GM21786 (cell line): Measurements from ENCODE around the gene SPG21.
"Not testable (repeated sequence)": the region's sequence is repeated elsewhere in the genome, so short reads cannot be mapped to it uniquely, and the experiment has no call there.

Experiments used
- ATAC-seq: cut with Tn5 transposase; IDR thresholded peaks from one replicate; pipeline ENCODE4 v1.9.1; 2021; ENCODE audit not compliant: unreplicated experiment

The SPG21 gene, protein sequence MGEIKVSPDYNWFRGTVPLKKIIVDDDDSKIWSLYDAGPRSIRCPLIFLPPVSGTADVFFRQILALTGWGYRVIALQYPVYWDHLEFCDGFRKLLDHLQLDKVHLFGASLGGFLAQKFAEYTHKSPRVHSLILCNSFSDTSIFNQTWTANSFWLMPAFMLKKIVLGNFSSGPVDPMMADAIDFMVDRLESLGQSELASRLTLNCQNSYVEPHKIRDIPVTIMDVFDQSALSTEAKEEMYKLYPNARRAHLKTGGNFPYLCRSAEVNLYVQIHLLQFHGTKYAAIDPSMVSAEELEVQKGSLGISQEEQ

GRCh38 chr15:64989416-64990167 lies at the start of gene SPG21:
SPG21 (minus strand) TSS chr15:64989914; CDS start chr15:64983569, 6,345 bp downstream.
- ATAC-seq, result peak; percentile 85

DNA sequence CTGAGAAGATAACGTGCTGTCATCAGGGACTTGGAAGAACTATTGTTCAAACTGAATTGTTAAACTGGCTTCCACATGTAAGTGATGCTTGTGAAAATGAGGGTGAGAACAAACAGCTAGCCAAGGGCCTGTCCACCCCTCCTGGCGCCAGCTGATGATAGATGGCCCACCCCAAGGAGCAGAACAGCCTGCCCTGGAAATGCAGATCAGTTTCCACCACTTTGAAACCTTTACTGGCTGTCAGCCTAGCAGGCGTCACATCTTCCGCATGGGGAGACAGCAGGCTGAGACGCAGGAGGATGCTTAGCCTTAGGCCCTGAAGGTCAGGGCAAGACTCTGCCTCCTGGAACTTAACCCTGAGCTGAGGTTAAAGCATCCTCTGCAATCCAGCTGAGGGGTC lies 49.1 kb upstream of the SPG21 start:
- no peak for ATAC-seq

GRCh38 chr15:65038428-65038827 lies 48.7 kb upstream of the SPG21 start:
- no peak for ATAC-seq

- no peak for ATAC-seq
These were observed 47.6 kb upstream of the SPG21 start for GRCh38 chr15:65037309-65037708.

- ATAC-seq, result no peak
These were observed 45.0 kb upstream of the SPG21 start for GRCh38 chr15:65034719-65035118.

DNA sequence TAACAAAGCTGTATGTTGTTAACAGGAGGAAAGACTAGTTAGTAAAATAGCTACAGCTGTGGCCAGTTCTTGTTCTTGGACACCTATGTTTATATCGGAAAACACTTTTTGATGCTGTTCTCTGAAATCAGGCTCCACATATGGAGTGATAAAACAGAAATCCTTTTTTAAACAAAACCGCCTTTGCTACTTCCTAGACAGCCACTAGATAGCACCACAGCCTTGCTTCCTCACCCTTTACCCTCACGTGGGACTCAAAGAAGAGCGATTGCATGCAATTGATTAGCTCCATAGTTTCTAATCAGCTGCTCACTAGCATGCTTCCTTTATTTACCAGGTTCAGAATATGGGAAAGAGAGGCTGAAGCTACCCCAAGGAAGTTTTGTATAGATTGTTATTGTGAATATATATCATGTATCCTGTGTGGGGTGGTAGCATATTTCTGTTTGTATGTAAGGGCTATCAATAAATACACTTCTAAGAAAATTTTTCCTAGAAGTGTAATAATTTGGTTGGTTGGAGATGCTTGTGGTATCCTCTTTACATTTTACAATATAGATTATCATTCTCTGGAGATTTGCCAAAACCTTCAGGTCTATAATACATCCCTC lies 44.0 kb upstream of the SPG21 start:
- no peak for ATAC-seq

- peak; percentile 67 for ATAC-seq
These were observed 43.3 kb upstream of the SPG21 start for GRCh38 chr15:65032801-65033537.

DNA sequence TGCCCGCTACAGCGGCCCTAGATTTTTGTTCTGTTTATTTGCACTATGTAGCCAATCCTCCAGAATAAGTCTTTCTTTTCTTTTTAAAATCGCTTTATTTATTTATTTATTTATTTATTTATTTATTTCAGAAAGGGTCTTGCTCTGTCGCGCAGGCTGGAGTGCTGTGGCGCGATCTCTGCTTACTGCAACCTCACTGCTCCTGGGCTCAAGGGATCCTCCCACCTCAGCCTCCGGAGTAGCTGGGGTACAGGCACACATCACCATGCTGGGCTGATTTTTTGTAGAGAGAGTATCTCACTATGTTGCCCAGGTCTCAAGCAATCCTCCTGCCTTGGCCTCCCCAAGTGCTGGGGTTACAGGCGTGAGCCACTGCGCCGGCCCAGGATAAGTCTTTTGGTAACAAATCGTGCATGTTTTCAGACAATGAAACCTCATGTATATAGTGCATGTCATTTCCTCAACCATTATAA lies 40.1 kb upstream of the SPG21 start:
- no peak for ATAC-seq

DNA sequence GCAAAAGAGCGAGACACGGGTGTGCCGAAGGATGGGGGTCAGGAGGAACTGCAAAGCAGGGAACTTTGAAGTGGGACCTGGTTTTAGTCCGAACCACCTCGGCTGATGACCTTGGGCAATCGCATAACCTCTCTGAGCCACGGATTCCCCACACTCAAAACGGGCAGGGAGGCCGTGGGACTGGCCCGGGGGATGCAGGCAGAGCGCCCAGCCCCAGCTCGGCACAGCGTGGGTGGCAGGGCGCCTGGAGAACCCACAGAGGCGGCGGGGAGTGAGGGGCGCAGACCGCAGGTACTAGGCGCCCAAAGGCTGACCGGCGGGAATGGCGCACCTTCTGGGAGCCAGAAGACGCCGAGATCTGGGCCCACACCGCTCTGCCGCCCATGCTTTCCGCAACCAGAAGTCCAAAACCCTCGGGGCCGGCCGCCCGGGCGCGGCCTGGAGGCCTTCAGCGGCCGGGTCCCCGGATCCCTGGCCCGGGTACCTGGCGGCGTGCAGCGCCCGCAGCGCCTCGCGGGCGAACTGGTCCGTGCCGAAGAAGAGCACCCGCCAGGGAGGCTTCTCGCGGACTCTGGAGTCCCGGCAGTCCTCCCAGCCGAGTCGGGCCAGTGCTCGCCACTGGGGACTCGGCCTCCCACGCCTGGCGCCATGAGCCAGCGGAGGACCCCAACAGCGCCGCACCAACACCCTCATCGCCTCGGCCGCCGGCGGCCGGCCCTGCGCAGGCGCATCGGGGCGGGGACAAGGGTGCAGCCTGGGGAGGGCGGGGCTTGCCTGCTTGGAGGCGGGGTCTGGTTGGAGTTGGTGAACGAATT lies 39.4 kb upstream of the SPG21 start, which contains the start of gene MTFMT:
MTFMT (minus strand) TSS at position 719 of the 815 bp plus-strand sequence; CDS start at position 693, 26 bp downstream.
- ATAC-seq, result no peak

DNA sequence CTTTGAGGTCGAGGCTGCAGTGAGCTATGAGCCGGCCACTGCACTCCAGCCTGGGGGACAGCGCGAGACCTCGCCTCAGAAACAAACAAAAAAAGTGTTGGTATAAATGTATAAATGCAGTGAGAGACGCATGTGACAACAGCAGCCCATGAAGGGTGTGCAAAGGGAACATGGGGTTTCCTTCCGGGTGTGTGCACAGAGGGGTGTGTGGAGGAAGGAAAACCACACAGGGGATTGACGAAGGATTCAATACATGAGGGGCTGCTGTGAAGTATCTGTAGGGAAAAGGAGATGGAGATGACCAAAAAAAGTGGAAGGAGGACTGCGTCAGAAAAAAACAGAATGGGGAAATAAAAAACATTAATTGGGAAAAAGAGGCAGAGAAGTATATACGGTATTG lies 38.6 kb upstream of the SPG21 start:
- no peak for ATAC-seq

- ATAC-seq, result no peak
These were observed 37.9 kb upstream of the SPG21 start for GRCh38 chr15:65027593-65027992.

GRCh38 chr15:65026756-65027155 lies 37.0 kb upstream of the SPG21 start:
- no peak for ATAC-seq

DNA sequence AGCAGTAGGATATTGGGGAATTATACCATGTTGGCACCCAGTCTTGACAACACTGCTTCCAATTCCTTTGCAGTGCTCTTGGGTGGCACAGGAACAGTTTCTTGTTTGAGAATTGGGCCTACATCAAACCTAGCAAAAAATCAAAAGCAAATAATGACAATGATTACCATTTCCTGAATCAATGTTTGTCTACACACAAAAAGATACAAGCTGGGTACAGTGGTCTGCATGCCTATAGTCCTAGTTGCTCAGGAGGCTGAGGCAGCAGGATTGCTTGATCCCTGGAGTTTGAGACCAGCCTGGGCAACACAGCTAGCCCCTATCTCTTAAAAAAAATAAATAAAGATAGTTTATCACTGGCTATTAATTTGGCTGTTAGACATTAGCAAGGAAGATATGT lies 31.8 kb upstream of the SPG21 start:
- ATAC-seq, result no peak

DNA sequence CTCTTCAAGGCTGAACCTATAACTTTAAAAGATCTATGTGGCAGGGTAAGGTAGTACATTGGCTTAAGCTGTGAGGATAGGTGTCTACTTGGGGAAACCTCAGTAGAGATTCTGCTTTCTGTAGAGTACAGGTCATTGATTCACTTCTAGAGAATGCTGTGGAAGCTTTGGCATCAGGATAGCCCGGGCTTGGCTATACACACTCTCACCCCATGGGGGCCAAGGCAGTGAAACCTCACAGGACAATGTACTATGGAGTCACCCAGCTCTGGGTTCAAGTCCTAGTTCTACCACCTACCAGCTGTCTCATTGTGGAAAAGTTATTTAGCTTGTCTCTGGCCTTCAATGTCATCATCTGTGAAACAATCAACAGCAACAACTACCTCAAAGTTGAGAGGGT lies 30.7 kb upstream of the SPG21 start:
- ATAC-seq, result no peak

GRCh38 chr15:65011198-65011597 lies 21.5 kb upstream of the SPG21 start:
- ATAC-seq, result not testable (repeated sequence)

- no peak for ATAC-seq
These were observed 19.3 kb upstream of the SPG21 start for GRCh38 chr15:65008983-65009382.

DNA sequence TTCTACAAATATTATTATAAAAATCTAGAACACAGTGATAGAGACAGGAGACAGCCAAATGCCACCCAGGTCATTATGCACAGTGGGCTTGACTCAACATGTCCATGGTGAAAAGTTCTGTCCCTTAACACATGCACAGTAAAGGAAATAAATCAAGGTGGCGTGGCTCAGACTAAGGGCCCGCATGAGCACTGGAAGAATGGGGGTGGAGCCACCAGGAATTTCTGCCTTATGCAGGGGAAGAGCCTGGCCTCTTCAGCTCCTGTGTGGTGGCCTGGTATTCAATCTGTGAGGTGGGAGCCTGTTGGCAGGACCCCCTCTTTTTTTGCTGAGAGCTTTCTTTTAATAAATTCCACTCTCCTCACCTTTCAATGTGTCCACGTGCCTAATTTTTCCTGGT lies 17.2 kb upstream of the SPG21 start:
- no peak for ATAC-seq

DNA sequence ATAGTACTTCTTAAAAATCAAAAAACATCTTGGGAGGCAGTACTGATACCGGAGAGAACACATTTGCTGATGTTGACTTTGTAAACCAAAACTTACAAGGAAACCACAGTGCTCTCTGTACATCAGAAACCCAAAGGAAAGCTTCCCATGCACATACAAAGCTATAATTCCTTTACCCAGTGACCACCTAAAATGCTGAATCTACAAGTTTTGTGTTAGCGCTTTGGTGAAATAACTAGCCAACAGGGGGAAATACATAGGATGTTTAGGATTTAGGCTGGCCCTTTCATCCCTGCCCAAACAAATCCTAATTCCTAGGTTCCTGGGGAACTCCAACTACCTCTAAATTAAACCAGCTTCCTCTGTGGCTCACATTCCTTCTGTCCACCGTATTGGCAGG lies 15.3 kb upstream of the SPG21 start:
- ATAC-seq, result no peak

DNA sequence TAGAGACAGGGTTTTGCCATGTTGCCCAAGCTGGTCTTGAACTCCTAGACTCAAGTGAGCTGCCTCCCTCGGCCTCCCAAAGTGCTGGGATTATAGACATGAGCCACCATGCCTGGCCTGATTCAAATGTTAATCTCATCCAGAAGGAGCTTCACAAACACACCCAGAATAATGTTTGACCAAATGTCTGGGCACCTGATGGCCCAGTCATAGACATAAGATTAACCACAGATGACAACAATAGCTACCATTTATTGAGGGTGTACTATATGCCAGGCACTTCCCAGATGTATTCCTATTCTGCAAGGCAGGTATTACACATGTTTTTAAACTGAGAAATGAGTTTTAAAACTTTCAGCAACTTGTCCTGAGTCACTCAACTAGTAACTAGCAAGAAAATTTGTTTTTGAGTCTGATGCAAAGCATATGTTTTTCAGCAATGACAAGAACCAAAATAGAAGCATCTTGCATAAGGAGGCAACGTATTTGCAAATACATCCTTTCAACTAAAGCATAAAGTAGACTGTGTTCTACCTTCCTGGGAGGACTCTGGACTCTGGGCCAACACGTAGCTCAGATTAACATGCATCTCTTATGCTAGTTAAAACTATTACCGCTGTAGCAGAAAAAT lies 8.1 kb upstream of the SPG21 start:
- no peak for ATAC-seq

GRCh38 chr15:64997066-64997465 lies 7.4 kb upstream of the SPG21 start:
- ATAC-seq, result no peak
